Measurements from ENCODE around the gene EHF.

Gene EHF

DNA sequence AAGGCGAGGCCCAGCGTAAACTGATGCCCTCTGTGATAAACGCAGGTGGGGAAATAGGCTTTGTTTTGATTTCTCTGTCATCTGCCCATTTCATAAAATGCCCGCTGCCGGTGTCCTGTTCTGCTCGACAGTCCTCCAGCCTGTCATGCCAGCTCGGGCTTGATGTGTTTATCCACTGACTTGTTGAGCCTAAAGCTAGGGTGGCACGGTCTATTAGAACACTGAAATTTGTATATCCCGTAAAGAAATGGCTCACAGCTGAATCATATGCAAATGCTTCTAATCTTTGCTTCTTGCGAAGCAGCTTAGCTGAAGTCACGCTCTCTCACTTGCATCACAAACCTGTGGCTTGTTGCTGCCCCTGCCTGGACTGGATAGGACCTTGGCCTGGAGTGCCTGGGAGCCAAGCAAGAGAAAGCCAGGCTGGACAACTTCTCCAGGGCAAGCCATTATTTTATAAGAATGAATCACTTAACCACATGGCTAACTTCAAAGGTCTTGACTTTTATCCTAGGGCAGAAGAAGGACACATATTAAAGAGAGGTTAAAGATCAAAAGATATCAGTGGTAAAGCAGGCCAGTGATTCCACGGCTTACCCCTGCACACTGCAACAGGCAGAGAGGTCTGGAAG is 33.1 kb downstream of the EHF start:
- TF ChIP-seq, protein P1, sequence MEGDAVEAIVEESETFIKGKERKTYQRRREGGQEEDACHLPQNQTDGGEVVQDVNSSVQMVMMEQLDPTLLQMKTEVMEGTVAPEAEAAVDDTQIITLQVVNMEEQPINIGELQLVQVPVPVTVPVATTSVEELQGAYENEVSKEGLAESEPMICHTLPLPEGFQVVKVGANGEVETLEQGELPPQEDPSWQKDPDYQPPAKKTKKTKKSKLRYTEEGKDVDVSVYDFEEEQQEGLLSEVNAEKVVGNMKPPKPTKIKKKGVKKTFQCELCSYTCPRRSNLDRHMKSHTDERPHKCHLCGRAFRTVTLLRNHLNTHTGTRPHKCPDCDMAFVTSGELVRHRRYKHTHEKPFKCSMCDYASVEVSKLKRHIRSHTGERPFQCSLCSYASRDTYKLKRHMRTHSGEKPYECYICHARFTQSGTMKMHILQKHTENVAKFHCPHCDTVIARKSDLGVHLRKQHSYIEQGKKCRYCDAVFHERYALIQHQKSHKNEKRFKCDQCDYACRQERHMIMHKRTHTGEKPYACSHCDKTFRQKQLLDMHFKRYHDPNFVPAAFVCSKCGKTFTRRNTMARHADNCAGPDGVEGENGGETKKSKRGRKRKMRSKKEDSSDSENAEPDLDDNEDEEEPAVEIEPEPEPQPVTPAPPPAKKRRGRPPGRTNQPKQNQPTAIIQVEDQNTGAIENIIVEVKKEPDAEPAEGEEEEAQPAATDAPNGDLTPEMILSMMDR (IDR thresholded peaks at IDR 0.05), result no peak
- Histone ChIP-seq H3K36me3 (no peaks in the 10 kb centered on the region), H3K4me1 (no peaks in the 10 kb centered on the region), H3K4me3 (no peak overlapping the region), H3K27me3 (peaks cover 0 to 4% of the 10 kb centered on the region in 2 donors), H3K27ac (no peak overlapping the region), H3K9me3 (no peaks in the 10 kb centered on the region)
- intact Hi-C loops (cut with DNase I; ENCODE audit: low total_unique reads), result no loop called here
- no peak for DNase-seq

DNA sequence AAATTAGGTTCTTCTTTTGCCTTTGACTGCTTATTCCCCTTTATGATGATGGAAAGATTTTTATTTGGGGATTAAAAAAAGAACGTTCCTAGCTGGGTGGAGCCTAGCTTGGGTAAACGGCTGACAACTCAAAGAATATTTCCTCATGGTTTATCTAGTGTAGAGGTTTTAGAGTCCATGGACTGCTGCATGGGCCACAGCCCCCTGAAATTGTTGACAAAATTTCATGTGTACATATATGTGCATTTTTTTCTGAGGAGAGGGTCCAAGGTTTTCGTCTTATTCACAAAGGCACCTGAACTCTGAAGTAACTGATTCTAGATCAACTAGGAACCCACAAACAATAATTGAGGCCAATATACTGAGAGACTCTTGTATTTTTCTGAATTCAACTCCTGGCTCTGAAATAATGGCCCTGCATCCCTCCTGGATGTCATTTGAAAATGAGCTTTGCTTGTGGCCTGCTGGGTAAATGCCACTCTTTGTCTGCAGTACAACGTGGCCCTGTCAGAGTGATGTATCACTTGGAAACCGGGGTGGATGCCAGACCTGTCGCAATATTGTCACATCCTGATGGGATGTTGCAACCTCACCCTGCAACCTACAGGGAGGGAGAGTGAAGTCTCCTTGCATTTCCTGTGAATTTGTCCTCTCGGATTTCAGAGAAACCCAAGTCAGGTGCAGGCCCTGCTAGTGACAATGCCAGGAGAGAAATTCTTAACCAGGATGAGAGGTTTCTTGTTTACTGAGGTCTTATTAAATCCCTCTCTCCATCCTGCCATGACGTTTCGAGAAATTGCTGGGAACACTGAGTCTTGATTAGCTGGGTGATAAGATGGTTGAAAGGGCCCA is 33.8 kb downstream of the EHF start:
- no peaks in the 10 kb centered on the region for H3K9me3 ChIP-seq
- H3K27ac ChIP-seq, result no peak overlapping the region
- H3K4me1 ChIP-seq, result no peaks in the 10 kb centered on the region
- no peak overlapping the region for H3K4me3 ChIP-seq
- intact Hi-C loops (cut with DNase I; ENCODE audit: low total_unique reads), result no loop called here
- H3K27me3 ChIP-seq, result peaks cover 0 to 4% of the 10 kb centered on the region in 2 donors
- peak; percentile 74 to 78 for DNase-seq
- no peaks in the 10 kb centered on the region for H3K36me3 ChIP-seq
- TF ChIP-seq, protein P1 (IDR thresholded peaks at IDR 0.05), result no peak

DNA sequence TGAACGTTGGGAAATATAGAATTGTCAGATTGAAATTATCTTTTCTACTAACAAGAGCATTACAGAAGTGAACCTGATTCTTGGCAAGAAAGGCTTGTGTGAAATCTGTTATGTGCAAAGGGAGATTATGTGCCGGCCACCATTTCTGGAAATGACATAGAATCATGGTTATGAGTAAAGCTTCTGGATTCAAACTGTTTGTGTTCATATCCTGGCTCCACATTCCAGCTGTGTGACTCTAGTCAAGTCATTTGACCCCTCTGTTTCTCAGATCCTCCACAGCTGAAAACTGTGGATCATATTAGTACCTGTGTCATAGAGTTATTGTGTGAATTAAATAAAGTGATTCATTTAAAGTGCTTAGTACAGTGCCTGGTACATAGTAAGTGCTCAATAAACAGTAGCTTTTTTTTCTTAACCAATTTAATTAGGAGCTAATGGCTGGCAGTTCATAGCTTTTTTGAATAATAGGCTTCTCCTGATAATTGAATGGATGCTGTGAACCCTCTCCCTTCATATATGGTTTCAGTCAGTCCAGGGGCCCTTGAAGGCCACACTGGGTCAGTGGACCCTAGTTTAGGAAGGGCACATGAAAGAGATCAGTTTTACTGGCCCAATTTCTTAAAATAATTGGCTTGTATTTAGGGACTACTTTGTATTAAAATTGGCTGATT is 34.6 kb downstream of the EHF start:
- H3K36me3 ChIP-seq, result no peaks in the 10 kb centered on the region
- no peak for DNase-seq
- intact Hi-C loops (cut with DNase I; ENCODE audit: low total_unique reads), result no loop called here
- H3K4me3 ChIP-seq, result no peak overlapping the region
- no peaks in the 10 kb centered on the region for H3K4me1 ChIP-seq
- TF ChIP-seq, protein P1 (IDR thresholded peaks at IDR 0.05), result no peak
- no peak overlapping the region for H3K27ac ChIP-seq
- H3K9me3 ChIP-seq, result no peaks in the 10 kb centered on the region
- H3K27me3 ChIP-seq, result no peaks in the 10 kb centered on the region

DNA sequence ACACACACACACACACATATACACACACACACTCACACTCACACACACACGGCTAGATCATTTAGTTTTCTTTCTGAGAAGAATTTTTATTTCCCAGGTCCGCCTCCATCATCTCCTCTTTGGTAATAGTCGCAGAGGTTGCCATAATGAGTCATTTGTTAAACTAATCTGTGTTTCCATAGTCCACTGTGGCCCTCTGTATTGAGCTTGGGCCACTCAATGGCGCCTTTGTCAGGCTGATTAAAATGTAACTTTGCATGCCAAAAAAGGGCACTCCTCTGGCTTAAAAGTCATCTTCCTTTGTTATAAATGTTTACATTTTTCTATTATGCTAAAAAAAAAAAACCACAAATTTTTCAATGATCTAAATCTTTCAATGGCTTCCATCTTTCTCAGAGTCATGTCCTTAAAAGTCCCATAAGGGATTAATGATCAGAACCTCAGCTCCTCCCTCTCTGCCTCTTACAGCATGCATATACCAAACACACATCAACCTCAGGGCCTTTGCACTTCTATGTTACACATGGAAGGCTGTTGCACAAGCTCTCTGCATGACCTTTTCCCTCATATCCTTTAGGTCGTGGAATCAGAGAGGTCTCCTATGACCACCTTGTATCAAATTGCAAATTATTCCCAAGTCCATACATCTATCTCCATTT is 35.3 kb downstream of the EHF start:
- intact Hi-C loops (cut with DNase I; ENCODE audit: low total_unique reads), result no loop called here

More for the DNA sequence above, 35.3 kb downstream of the EHF start:
- no peak overlapping the region for H3K4me3 ChIP-seq
- no peaks in the 10 kb centered on the region for H3K36me3 ChIP-seq
- TF ChIP-seq, protein P1 (IDR thresholded peaks at IDR 0.05), result no peak
- no peak for DNase-seq
- H3K27me3 ChIP-seq, result no peaks in the 10 kb centered on the region
- H3K9me3 ChIP-seq, result no peaks in the 10 kb centered on the region
- H3K4me1 ChIP-seq, result no peaks in the 10 kb centered on the region
- no peak overlapping the region for H3K27ac ChIP-seq

All from tibial artery (tissue), 4 donors.